H9 (cell line): Measurements from ENCODE around the gene RESP18. TPM values are rescaled to one million over a fixed set of nuclear protein-coding genes. Genes with fewer than 3 reads are reported as not detected.

ENCODE experiments used
- DNase-seq: peaks from one replicate; pipeline ENCODE4 v3.0.0-alpha.2; 2017
- H2AFZ ChIP-seq: one replicate; pipeline ENCODE4 v1.6.1; 2013; ENCODE audit warnings: mild to moderate bottlenecking, low read length, control low read depth, moderate library complexity
- H2AK5ac ChIP-seq: 2 replicates; pipeline ENCODE4 v1.6.1; 2013; ENCODE audit warnings: low read length, control low read depth, mixed read lengths; ENCODE audit not compliant: insufficient read length
- H2BK120ac ChIP-seq: one replicate; pipeline ENCODE4 v1.6.1; 2013; ENCODE audit warnings: low read depth, mild to moderate bottlenecking, low read length, control low read depth, inconsistent platforms; ENCODE audit not compliant: poor library complexity, severe bottlenecking
- H2BK12ac ChIP-seq: 2 replicates; pipeline ENCODE4 v1.6.1; 2013; ENCODE audit warnings: low read length, control low read depth, mixed read lengths, low read depth; ENCODE audit not compliant: insufficient read length
- H2BK15ac ChIP-seq: 2 replicates; pipeline ENCODE4 v1.6.1; 2013; ENCODE audit warnings: low read depth, low read length, control low read depth
- H2BK20ac ChIP-seq: one replicate; pipeline ENCODE4 v1.6.1; 2013; ENCODE audit warnings: low read depth, mild to moderate bottlenecking, low read length, control low read depth, inconsistent platforms; ENCODE audit not compliant: poor library complexity, severe bottlenecking
- H2BK5ac ChIP-seq: 2 replicates; pipeline ENCODE4 v1.6.1; 2013; ENCODE audit warnings: low read length, control low read depth, mixed read lengths; ENCODE audit not compliant: insufficient read length
- H3K14ac ChIP-seq: 2 replicates; pipeline ENCODE4 v1.6.1; 2013; ENCODE audit warnings: low read length, control low read depth; ENCODE audit not compliant: insufficient read depth
- H3K18ac ChIP-seq: 2 replicates; pipeline ENCODE4 v1.6.1; 2013; ENCODE audit warnings: low read depth, mild to moderate bottlenecking, mixed read lengths, low read length, control low read depth; ENCODE audit not compliant: insufficient read length
- H3K23ac ChIP-seq: 2 replicates; pipeline ENCODE4 v1.6.1; 2013; ENCODE audit warnings: low read length, control low read depth, mixed read lengths, low read depth; ENCODE audit not compliant: insufficient read length
- H3K23me2 ChIP-seq: 2 replicates; pipeline ENCODE4 v1.6.1; 2013; ENCODE audit warnings: low read depth, mild to moderate bottlenecking, mixed read lengths, low read length, control low read depth; ENCODE audit not compliant: insufficient read length, poor library complexity, severe bottlenecking
- H3K27ac ChIP-seq: 2 replicates; pipeline ENCODE4 v1.5.1; 2013; ENCODE audit warnings: low read length, control low read depth, mixed read lengths, low read depth; ENCODE audit not compliant: insufficient read length
- H3K27me3 ChIP-seq: 2 replicates; pipeline ENCODE4 v1.6.1; 2013; ENCODE audit warnings: low read length, control low read depth, inconsistent platforms; ENCODE audit not compliant: insufficient read depth
- H3K4ac ChIP-seq: 2 replicates; pipeline ENCODE4 v1.6.1; 2013; ENCODE audit warnings: low read depth, mild to moderate bottlenecking, control low read depth, inconsistent platforms, low read length, moderate library complexity
- H3K4me1 ChIP-seq: 2 replicates; pipeline ENCODE4 v1.6.1; 2013; ENCODE audit warnings: low read length, control low read depth, inconsistent platforms; ENCODE audit not compliant: insufficient read depth
- H3K4me2 ChIP-seq: 2 replicates; pipeline ENCODE4 v1.6.1; 2013; ENCODE audit warnings: low read length, control low read depth, mixed read lengths; ENCODE audit not compliant: insufficient read length, insufficient read depth
- H3K56ac ChIP-seq: 2 replicates; pipeline ENCODE4 v1.6.1; 2013; ENCODE audit warnings: low read depth, mild to moderate bottlenecking, mixed read lengths, low read length, control low read depth; ENCODE audit not compliant: insufficient read length
- H3K79me1 ChIP-seq: 2 replicates; pipeline ENCODE4 v1.6.1; 2013; ENCODE audit warnings: low read depth, mild to moderate bottlenecking, moderate library complexity, low read length, control low read depth, inconsistent platforms; ENCODE audit not compliant: insufficient read depth, poor library complexity, severe bottlenecking
- H3K79me2 ChIP-seq: 2 replicates; pipeline ENCODE4 v1.6.1; 2013; ENCODE audit warnings: low read length, control low read depth, inconsistent platforms; ENCODE audit not compliant: insufficient read depth
- H3K9ac ChIP-seq: 2 replicates; pipeline ENCODE4 v1.6.1; 2013; ENCODE audit warnings: low read length, control low read depth, mixed read lengths; ENCODE audit not compliant: insufficient read length; ENCODE audit errors: extremely low read depth
- H3K9me3 ChIP-seq: one replicate; pipeline ENCODE4 v1.6.1; 2013; ENCODE audit warnings: low read depth, low read length, inconsistent platforms; ENCODE audit not compliant: control insufficient read depth
- H3T11ph ChIP-seq: one replicate; pipeline ENCODE4 v1.6.1; 2013; ENCODE audit warnings: mild to moderate bottlenecking, low read length, control low read depth, inconsistent platforms
- H4K20me1 ChIP-seq: one replicate; pipeline ENCODE4 v1.6.1; 2013; ENCODE audit not compliant: control insufficient read depth, insufficient read length, insufficient read depth
- H4K5ac ChIP-seq: 2 replicates; pipeline ENCODE4 v1.6.1; 2013; ENCODE audit warnings: low read depth, mild to moderate bottlenecking, mixed read lengths, low read length, control low read depth; ENCODE audit not compliant: insufficient read length
- H4K8ac ChIP-seq: replicated peaks from 2 replicates; pipeline ENCODE4 v1.6.1; 2013; ENCODE audit warnings: low read length, control low read depth, mixed read lengths, low read depth; ENCODE audit not compliant: insufficient read length
- H4K91ac ChIP-seq: 2 replicates; pipeline ENCODE4 v1.6.1; 2013; ENCODE audit warnings: low read depth, mild to moderate bottlenecking, moderate library complexity, mixed read lengths, low read length, control low read depth; ENCODE audit not compliant: insufficient read length
- H3K27ac Mint-ChIP-seq, 3 experiments: 2 replicates in 2 of 3; 3 replicates in 1 of 3; pipeline ENCODE4 v1.8.0; 2020 to 2021; ENCODE audit warnings: mixed read lengths in 3 of 3, mild to moderate bottlenecking in 1 of 3, moderate library complexity in 1 of 3
- H3K27me3 Mint-ChIP-seq: 2 replicates; pipeline ENCODE4 v1.8.0; 2021; ENCODE audit warnings: low read depth, mild to moderate bottlenecking, moderate library complexity, mixed read lengths
- H3K36me3 Mint-ChIP-seq, 3 experiments: 2 replicates in 2 of 3; 3 replicates in 1 of 3; pipeline ENCODE4 v1.8.0; 2020 to 2021; ENCODE audit warnings: low read depth in 3 of 3, mixed read lengths in 3 of 3; ENCODE audit not compliant: insufficient read depth in 1 of 3
- H3K4me1 Mint-ChIP-seq, 2 experiments: 2 replicates each; pipeline ENCODE4 v1.8.0; 2020; ENCODE audit warnings: mixed read lengths in 2 of 2
- H3K4me3 Mint-ChIP-seq, 2 experiments: 2 replicates in 1 of 2; 3 replicates in 1 of 2; pipeline ENCODE4 v1.8.0; 2020 to 2021; ENCODE audit warnings: mild to moderate bottlenecking in 2 of 2, mixed read lengths in 2 of 2, moderate library complexity in 1 of 2
- H3K9me3 Mint-ChIP-seq, 2 experiments: 2 replicates in 1 of 2; 3 replicates in 1 of 2; pipeline ENCODE4 v1.8.0; 2020; ENCODE audit warnings: mild to moderate bottlenecking in 2 of 2, mixed read lengths in 2 of 2, moderate library complexity in 1 of 2
- CTCF ChIP-seq: fragments of 200-600 bp; sonication (generic); conservative IDR thresholded peaks from 3 replicates; pipeline ENCODE4 v1.8.0; 2021; ENCODE audit warnings: antibody characterized with exemption, mild to moderate bottlenecking
- WGBS: extraction: QIAGEN DNeasy Blood & Tissue Kit; methylation state at CpG from one replicate; pipeline ENCODE4 v1.1.7; 2013; ENCODE audit warnings: missing lambda C conversion rate, low lambda C conversion rate, mixed read lengths; ENCODE audit not compliant: insufficient read length; ENCODE audit errors: extremely low coverage; 5-methylcytosine and 5-hydroxymethylcytosine counted together
- total RNA-seq: library from RNA; stranded (reverse); gene quantifications from 2 replicates; pipeline ENCODE4 v1.2.1, GENCODE V29; 2021

The RESP18 gene
- total RNA-seq, 1 experiment from 2014 or later: not detected

GRCh38 chr2:219335373-219335786, 2.8 kb upstream of the RESP18 start:
- Histone ChIP-seq H3K23me2 (peaks cover 3% of the 10 kb centered on the region), H4K20me1 (no peaks in the 10 kb centered on the region), H2BK12ac (no peak overlapping the region), H2BK5ac (no peak overlapping the region), H3K56ac (no peak overlapping the region), H3K27me3 (peaks cover 19% of the 10 kb centered on the region; the same call in 1 of the 2 replicates), H4K91ac (no peak overlapping the region), H3K79me1 (no peaks in the 10 kb centered on the region), H3K23ac (no peak overlapping the region), H3K14ac (no peak overlapping the region), H3K4ac (no peak overlapping the region; the same call in 1 of the 2 replicates), H3K9ac (no peak overlapping the region), H4K8ac (no peak overlapping the region), H3K18ac (no peak overlapping the region), H2BK15ac (no peak overlapping the region), H2BK20ac (no peak overlapping the region), H3K9me3 (no peaks in the 10 kb centered on the region), H4K5ac (no peak overlapping the region), H2AK5ac (no peak overlapping the region), H3T11ph (no peak overlapping the region), H3K4me2 (no peak overlapping the region), H2AFZ (no peak overlapping the region), H2BK120ac (no peak overlapping the region), H3K79me2 (no peaks in the 10 kb centered on the region), H3K4me1 (no peaks in the 10 kb centered on the region), H3K27ac (no peak overlapping the region)
- Mint-ChIP-seq H3K4me3 (no peak overlapping the region), H3K4me1 (peaks cover 16% of the 10 kb centered on the region in 2 experiments), H3K27me3 (peaks cover 75% of the 10 kb centered on the region), H3K9me3 (no peaks in the 10 kb centered on the region; a peak in 1 of 5 replicates), H3K27ac (no peak overlapping the region), H3K36me3 (peaks cover 0 to 1% (median 0%) of the 10 kb centered on the region in 3 experiments; a peak in 1 of 7 replicates)
- no peak for DNase-seq
- no CpG with 5 or more reads among the region's 5 CpGs for WGBS
- TF ChIP-seq CTCF: no peak
